SH-SY5Y (cell line): Measurements from ENCODE around the gene ANO6.

Experiments used
- GATA2 ChIP-seq: IDR thresholded peaks from 2 replicates; pipeline ENCODE4 v1.6.1; 2011; ENCODE audit warnings: mild to moderate bottlenecking, low read depth, low read length
- GATA3 ChIP-seq: IDR thresholded peaks from 2 replicates; pipeline ENCODE4 v1.6.1; 2011; ENCODE audit warnings: low read depth, mild to moderate bottlenecking, low read length, moderate library complexity

DNA sequence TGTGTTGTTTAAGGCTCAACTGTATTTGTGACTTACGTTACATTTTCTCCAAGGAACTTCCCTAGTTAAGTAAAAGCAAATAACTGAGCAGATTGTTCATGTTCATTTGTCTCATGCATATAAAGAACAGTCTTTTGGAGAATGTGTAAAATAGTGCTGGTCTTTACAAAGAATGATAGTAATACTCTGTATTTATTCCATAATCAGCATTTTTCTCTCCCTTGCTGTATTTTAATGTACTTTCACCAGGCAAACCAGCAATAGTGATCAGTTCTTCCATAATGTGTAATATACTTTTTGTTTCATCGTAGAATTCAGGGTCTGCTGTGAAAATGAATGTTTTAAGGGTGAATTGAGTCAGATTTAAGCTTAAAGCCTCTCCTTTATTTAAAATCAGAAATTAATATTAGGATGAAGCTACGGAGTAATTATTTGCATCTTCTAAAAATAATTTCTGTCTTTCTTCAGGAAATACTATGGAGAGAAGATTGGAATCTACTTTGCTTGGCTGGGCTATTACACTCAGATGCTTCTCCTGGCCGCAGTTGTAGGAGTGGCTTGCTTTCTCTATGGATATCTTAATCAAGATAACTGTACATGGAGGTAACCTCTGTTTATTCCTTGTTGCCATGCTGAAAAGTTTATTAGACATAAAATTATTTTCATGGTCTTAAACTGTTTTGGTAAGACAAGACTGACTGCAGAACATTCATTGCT, 141.1 kb downstream of the ANO6 start:
- TF ChIP-seq GATA2 (no peak), GATA3 (no peak)
